NCI-H748 (cell line): ENCODE measurements around the gene SOX5.
"Not testable (repeated sequence)": the region's sequence is repeated elsewhere in the genome, so short reads cannot be mapped to it uniquely, and the experiment has no call there.

ENCODE experiments used
- DNase-seq: peaks from one replicate; lab custom pipeline; 2025; ENCODE audit not compliant: unreplicated experiment; lab: John Stamatoyannopoulos, UW

Gene SOX5

DNA sequence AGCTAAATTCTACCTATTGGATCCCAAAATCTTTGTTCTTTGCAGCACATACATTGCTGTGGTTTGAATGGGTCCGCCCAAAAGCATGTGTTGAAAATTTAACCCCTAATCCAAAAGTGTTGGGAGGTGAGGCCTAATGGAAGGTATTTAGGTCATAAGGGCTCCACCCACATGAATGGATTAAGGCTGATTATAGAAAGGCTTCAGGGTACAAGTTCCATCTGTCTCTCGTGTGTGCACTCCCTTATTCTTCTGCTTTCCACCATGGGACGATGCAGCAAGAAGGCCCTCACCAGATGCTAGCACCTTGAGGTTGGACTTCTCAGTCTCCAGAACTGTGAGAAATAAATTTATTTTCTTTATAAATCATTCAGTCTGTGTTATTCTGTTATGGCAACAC lies 190.9 kb downstream of the SOX5 start:
- DNase-seq: no peak

DNA sequence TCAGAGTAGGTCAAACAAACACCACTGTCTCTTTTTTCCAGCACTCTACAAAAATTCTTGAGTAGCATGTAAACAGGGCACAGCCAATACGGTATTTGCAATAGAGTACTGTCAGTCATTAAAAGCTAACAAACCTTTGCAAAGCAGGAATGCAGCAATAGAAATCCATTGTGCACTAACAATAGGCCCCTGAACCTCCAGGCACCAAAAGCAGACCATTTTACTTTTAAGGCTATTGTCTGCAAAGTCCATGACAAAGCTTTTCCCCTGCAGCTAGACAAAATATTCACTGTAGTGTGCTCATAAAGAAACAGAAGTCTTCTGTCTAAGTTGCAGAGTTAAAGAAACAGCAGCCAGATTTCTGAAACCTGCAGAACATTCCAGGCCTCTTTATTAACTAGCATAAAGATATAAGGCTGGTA lies 191.9 kb downstream of the SOX5 start:
- DNase-seq: peak; percentile 70

DNA sequence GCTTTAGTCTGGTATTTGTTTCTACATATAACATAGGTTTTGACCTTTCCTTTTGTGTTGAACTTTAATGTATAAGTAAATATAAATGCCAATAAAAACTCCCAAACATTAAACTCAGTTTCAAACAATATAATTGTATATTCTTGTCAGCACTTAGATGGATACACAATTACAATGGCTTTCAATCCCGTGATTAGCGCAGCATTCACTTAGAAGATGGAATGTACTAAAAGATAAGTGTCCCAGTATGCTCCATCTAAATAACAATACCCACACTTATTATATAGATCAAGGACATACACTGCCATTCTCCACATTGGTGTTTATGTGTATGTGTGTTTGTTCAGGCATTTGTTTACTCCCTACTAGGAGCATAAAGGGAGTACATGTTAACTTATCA lies 193.1 kb downstream of the SOX5 start:
- peak; percentile 87 for DNase-seq

DNA sequence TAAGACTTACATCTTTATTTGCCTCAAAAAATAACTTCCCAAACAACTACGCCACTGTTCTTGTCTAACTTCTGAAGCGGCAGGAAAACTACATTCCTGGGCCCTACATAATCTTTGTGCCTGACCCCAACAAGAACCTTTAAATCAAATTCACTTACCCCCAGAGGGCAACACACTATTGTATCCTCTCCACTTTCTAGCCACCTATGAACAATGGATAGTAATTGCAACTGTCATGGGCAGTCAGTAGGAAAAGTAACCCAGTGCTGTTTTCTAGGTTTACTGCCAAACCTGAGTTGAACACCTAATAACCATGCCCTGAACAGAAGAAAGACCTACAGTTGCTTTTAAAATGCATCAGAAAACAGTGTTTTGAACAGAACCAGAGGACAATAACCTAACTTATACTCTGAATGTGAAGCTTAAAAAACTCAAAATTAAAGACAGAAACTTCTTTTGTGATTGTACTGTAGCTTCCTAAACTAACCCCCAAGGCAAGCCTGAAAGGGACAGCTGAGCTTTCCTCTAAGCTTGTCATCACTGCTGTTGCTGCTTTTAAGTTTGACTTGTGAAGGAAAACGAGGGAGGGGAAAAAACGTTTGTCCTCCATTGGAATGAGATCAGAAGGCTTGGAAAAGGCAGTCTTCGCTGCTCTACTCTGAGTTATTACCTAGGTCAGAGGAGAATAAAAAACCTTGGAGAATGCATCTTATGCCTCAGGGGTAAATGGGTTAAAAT lies 195.7 kb downstream of the SOX5 start:
- no peak for DNase-seq

DNA sequence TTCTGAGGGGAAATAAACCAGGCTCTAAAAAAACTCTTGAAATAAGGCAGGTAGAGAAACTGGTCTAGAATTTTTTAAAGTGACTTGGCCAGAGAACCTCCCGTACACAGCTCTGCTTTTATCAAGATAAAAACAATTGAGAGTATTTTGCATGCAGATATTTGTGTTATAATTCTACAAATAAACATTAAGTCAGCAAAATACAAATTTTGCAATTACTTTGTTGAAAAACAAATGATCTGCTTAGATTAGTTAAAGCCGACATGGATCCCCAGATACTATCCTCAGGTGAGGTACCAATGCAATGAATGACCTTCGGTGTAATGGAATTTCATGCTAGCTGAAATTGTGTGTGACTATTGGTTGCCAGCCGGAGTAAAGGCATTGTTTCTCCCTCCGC lies 197.2 kb downstream of the SOX5 start:
- no peak for DNase-seq

DNA sequence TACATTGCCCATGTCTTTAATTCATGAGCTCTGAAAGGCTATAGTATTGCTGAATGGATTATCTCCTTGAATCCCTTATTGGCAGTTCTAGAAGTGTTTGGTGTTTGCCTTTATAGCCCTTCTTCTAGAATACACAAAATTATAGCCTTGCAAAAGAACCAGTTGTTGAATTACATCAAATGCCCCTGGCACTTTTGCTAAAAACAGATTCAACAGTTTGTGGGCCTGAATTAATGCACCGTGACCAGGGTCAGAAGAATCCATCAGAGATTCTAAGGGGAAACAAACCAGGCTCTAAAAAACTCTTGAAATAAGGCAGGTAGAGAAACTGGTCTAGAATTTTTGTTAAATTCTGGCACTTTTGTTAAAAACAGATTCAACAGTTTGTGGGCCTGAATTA lies 197.8 kb downstream of the SOX5 start:
- DNase-seq: no peak

DNA sequence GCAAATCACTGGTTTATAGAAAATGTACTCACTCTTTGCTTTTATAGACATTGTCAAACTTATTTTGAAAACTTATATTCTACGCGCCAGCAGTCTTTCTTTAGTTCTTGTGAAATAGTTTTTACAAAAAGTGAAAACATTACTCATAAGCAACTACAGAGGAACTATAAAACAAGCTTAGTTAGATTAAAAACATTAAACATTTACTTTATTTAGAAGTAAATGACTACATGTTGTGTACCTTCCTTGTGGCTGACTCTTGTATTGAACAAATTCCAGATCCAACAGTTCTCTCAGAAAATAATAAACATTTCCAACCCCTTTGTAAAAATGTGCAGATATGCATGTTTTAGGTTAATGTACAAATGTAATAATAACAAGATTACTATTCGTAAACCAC lies 198.5 kb downstream of the SOX5 start:
- DNase-seq: no peak

DNA sequence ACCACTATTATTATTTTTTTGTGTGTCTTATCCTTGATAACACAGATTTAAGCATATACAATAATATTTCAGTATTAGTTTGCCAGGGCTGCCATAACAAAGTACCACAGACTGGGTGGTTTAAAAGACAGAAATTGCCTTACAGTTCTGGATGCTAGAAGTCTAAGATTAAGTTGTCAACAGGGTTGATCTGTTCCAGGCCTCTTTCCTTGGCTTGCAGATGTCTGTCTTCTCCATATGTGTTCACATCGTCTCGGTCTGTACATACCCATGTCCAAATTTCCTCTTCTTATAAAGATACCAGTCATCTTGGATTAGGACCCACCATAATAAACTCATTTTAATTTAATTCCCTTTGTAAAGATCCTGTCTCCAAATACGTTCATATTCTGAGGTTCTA lies 204.8 kb downstream of the SOX5 start:
- no peak for DNase-seq

DNA sequence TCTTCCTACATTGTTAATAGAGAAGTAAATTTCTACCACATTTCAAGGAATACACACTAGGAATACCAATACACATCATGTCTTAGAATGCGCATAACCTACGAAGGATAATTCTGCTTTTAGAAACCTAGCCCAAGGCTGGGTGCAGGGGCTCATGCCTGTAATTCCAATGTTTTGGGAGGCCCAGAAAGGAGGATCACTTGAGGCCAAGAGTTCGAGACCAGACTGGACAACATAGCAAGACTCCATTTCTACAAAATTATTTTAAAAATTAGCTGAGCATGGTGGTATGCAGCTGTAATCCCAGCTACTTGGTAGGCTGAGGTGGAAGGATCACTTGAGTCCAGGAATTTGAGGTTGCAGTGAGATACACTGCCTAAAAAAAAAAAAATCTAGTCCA lies 206.9 kb downstream of the SOX5 start:
- no peak for DNase-seq

DNA sequence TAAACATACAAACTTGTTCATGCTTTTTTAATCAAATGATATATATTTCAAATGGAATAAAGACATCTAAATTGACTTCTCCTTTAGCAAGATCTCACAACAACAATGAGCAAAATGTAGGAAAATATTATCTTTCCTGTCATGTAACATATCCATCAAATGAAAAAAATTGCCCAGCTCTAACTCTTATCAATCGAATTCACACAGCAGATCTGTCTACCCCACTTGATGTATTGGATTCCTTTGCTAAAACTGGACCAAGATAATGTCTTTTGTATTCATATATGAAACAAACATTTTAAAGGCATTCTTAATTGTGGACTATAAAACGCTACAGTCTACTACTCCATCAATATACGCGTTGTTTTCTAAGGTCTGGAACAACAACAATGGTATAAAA lies 218.0 kb downstream of the SOX5 start:
- DNase-seq: no peak

DNA sequence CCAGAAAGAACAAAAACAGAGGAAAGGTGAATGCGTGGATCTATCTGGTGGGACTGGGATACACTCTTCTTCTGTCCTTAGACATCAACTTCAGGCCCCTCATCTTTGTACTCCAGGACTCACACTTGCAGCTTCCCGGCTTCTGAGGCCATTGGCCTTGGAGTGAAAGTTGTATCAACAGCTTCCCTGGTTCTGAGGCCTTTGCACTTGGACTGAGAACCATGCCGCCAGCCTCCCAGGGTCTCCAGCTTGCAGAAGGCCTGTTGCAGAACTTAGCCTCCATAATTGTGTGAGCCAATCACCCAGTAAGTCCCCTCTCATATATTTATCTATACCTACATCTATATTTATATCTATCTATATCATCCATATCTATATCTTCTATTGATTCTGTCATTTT lies 218.4 kb downstream of the SOX5 start:
- no peak for DNase-seq

DNA sequence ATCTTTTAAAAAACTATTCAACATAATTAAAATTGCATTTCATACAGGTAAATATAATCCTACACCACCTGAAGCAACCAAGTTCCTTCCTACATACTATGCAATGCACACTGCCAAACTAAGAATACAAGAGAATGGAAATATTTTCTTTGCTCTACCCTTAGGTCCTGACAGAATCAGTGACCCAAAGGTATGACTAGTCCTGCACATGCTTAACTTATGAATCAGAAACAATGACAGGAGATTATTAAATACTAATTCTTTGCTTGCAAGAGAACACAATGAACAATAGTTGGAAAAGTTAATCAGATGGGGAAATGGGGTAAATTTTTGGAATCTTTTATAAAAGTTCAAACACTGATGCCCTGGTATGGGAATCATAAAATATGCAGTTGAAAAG lies 220.1 kb downstream of the SOX5 start:
- no peak for DNase-seq

DNA sequence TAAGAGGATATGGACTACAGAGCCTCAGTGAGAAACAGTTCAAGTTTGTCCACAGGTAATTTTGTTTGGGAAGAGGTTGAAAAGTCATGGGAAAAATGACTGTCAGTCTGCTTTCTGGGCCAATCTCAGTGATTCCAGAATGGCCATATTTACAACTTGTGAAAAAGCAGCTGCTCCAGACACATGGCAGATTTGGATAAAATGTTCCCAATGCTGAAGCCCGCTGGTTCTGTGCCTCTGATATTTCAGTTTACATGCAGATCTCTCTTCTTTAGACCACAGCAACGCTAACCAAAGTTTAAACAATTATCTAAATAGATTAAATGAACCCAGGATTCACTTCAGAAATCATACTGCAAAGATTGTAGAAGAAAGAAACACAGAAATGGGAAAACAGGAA lies 222.8 kb downstream of the SOX5 start:
- DNase-seq: no peak

DNA sequence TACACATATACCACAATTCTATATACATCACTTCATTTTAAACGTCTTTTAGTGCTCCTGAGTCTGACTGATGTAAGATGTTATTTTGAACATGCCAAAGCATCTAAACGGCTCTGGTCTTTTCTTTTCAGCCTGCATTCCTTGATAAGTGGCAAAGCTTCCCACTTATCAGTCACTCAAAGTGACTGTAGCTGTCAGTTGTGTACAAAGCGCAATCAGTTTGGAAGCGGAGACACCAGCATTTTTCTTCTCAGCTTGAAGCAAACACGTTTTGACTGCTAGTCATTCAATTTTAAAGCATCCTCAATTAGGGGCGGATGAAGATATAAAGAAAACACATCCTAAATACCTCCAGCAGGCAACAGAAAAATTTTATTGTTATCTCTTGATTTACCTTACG lies 226.8 kb downstream of the SOX5 start:
- peak; percentile 77 for DNase-seq

DNA sequence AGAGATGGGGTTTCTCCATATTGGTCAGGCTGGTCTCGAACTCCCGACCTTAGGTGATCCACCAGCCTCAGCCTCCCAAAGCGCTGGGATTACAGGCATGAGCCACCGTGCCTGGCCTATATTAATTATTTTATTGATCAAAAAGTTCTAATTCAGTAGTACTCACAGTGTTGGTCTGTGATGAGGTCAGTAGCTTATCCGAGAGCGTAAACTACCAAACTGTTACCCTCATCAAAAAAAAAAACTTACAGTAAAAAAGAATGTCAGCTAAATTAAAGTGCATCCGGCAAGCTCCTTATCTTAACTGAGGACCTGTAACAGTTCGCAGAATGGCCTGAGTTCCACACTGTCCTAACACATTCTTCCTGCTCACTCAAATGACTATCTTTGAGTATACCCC lies 228.2 kb downstream of the SOX5 start:
- no peak for DNase-seq

DNA sequence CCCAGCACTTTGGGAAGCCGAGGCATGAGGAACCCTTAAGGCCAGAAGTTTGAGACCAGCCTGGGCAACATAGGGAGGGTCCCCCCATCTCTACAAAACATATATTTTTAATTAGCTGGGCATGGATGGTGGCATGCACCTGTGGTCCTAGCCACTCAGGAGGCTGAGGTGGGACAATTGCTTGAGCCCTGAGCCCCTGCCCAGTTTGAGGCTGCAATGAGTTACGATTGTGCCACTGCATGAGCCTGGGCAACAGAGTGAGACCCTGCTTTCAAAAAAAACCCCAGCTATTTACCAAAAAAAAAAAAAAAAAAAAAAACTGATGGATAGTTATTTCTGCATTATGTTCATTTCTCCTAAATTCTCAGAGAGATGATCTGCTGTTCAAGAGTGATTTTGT lies 230.0 kb downstream of the SOX5 start:
- no peak for DNase-seq

DNA sequence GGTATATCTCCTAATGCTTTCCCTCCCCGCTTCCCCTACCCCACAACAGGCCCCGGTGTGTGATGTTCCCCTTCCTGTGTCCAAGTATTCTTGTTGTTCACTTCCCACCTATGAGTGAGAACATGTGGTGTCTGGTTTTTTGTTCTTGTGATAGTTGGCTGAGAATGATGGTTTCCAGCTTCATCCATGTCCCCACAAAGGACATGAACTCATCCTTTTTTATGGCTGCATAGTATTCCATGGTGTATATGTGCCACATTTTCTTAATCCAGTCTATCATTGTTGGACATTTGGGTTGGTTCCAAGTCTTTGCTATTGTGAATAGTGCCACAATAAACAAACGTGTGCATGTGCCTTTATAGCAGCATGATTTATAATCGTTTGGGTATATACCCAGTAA lies 239.1 kb downstream of the SOX5 start:
- DNase-seq: not testable (repeated sequence)

DNA sequence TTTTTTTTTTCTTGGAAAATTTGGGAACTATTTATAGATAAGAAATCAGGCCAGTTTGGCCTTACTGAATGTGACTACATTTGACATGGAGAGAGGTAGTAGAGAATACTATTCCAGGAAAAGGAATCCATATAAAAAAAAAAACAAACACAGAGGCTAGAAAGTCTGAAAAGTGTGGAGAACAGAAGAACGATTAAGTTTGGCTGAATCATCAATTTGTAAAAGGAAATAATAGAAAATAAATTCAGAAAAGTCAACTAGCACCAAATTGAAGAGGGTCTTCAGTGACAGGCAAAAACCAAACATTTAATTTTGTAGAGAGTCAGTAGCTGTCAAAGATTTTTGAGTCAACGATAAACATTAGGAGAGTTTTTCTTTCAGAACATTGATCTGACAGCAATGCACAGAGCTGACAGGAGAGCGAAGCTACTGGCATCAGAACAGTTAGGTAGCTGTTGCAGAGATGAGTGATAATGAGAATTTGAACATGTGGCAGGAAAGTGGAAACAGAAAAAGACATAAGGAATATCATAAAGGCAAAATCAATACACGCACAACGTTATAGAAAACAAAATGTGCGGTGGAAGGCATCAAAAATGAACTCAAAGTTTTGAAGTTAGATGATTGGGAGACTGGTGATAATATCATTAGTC lies 241.2 kb downstream of the SOX5 start:
- DNase-seq: no peak

DNA sequence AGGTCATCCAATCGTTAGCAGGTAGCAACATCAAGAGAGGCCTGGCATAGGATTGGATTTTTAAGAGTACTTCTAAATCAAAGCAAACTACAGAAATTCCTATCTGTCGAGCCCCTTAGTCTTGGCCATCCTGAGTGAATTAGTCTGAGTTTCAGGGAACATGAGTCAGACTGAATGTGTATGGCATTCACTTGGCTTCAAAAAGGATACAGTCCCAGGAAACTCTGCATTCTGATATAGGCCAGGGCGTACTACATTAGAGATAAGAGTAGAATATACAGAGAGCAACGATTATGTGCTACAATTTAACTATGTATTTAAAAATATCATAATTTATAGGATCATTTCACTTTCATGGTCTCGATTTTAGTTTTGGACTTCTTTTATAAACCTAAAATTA lies 242.2 kb downstream of the SOX5 start:
- DNase-seq: no peak

DNA sequence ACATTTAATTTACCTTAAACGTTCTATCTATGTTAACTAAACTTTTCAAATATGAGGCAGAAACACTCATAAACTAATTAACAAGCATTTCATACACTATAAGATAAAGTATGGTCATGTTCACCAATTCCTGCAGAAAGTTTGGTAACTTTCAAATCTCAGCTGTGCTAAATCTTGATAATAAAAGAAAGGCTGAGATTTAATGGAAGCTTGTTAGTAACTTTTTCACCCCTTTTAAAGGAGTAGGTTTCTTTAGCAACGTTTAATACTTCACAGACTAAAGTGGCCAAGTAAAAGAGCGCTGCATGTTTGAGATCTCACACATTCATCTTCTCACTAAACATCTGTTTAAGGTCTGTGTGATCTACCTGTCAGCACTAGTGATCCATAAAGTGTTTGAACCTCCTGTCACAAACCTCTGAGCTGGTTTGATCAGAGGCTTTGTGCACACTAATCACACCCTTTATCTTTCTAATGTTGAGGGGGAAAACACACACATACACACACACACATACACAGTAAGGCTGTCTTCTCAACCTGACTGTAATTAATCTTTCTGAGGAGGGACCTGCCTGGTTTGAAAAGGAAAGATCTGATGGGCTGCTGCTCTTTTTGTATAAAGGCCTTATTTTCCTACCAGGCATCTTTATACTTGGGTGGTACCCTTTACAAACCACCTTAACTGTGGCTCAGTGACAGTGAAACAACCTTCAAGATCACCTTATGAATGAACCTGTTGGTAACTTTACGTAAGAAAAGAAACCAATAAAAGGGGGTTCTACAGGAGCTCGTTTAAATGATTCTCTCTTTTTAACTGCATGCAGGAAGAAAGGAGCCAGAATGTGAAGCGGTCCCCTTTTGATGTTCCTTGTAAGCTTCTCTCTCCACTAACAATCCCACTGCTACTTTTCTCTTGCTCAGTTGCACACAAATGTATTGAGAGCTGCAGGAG lies 244.2 kb downstream of the SOX5 start:
- DNase-seq: no peak

DNA sequence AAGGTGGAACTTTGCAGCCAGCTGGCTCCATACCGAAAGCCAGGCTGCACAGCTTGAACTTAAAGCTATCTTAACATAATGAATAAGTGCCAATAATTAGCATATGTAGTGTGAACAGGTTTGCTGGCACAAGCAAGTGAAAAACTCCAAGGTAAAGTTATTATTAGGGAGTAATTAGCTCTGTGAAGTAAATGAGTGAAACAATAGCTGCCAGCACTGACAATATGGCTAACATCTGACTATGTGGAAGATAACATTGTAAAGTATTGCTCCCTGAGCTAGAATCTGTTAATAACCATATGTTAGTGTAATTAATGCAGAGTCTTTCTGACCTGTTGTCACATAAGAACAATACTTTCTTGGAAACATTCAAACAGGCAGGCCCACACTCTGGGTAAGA lies 246.4 kb downstream of the SOX5 start:
- DNase-seq: no peak

DNA sequence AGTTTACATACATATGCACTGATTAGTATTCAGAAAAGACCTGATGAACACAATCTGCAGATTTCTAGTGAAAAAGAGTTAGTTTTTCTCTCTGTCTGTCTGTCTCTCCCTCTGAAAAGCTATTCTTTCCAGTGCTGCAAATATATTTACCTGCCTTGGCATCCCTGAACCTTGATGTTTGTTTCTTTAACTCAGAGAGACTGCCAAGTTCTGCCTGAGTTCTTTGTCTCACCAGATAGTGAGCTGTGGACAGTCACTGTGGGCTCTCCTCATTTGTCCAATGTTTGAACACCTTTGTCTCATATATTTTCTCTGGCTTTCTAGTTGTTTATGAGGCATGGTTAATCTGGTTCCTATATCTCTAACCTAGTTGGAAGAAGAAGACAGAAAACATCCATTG lies 250.4 kb downstream of the SOX5 start:
- DNase-seq: no peak
